H1 (cell line): ENCODE measurements around the gene EMC1. TPM values are rescaled to one million over a fixed set of nuclear protein-coding genes. Genes with fewer than 3 reads are reported as not detected.

Source experiments
- CTCF ChIA-PET: fragments of 300-600 bp; sonication (Branson Sonifier 250); formaldehyde crosslinking; loops from one replicate; lab custom pipeline; 2021; ENCODE audit not compliant: partially characterized antibody; lab: Charles Lee
- POLR2A ChIA-PET: fragments of 300-600 bp; sonication (Branson Sonifier 250); formaldehyde crosslinking; loops from one replicate; lab custom pipeline; 2021; ENCODE audit warnings: inconsistent platforms; ENCODE audit not compliant: partially characterized antibody; lab: Charles Lee
- DNase-seq, 2 experiments: peaks; one replicate each; pipeline versions ENCODE4 v3.0.0 to v3.0.0-alpha.2; 2010 to 2022; ENCODE audit warnings: low spot score in 2 of 2, low read depth in 1 of 2, mixed read lengths in 1 of 2
- FAIRE-seq: peaks from 2 replicates; lab custom pipeline; 2011; peaks lifted over from hg19 to GRCh38; lab: Jason Lieb, UNC
- H2AFZ ChIP-seq: 2 replicates; pipeline ENCODE4 v1.8.1; 2012; ENCODE audit warnings: low read length, inconsistent platforms
- H2AK5ac ChIP-seq: 2 replicates; pipeline ENCODE4 v1.6.1; 2013; ENCODE audit warnings: low read depth, low read length
- H2BK120ac ChIP-seq: replicated peaks from 2 replicates; pipeline ENCODE3; 2013; ENCODE audit warnings: low read depth, low read length, inconsistent platforms
- H2BK12ac ChIP-seq: 2 replicates; pipeline ENCODE4 v1.6.1; 2013; ENCODE audit warnings: low read depth, low read length
- H2BK15ac ChIP-seq: 2 replicates; pipeline ENCODE4 v1.6.1; 2013; ENCODE audit warnings: low read length
- H2BK20ac ChIP-seq: 2 replicates; pipeline ENCODE4 v1.6.1; 2013; ENCODE audit warnings: low read length
- H2BK5ac ChIP-seq: 2 replicates; pipeline ENCODE4 v1.6.1; 2013; ENCODE audit warnings: low read depth, low read length
- H3K14ac ChIP-seq: 2 replicates; pipeline ENCODE4 v1.6.1; 2013; ENCODE audit warnings: inconsistent platforms; ENCODE audit not compliant: insufficient read length
- H3K18ac ChIP-seq: 2 replicates; pipeline ENCODE4 v1.6.1; 2013; ENCODE audit warnings: low read length; ENCODE audit errors: extremely low read depth
- H3K23ac ChIP-seq: 2 replicates; pipeline ENCODE4 v1.6.1; 2013; ENCODE audit warnings: inconsistent platforms; ENCODE audit not compliant: insufficient read length
- H3K23me2 ChIP-seq: 2 replicates; pipeline ENCODE4 v1.6.1; 2013; ENCODE audit warnings: low read depth, low read length
- H3K27ac ChIP-seq: 2 replicates; pipeline ENCODE4 v1.6.1; 2011; ENCODE audit warnings: low read depth, low read length, inconsistent platforms
- H3K27me3 ChIP-seq, 4 experiments: replicated peaks in 1 of 4; 1 replicate in 1 of 4; 2 replicates in 3 of 4; pipeline versions ENCODE4 v1.6.1 to v1.8.1; 2011 to 2013; ENCODE audit warnings: low read length in 3 of 4, mild to moderate bottlenecking in 3 of 4, inconsistent platforms in 2 of 4, mixed read lengths in 2 of 4, moderate library complexity in 1 of 4; ENCODE audit not compliant: control insufficient read depth in 3 of 4, insufficient read depth in 3 of 4; ENCODE audit errors: extremely low read depth in 1 of 4
- H3K36me3 ChIP-seq, 4 experiments: 2 replicates each; pipeline versions ENCODE4 v1.6.1 to v1.8.1; 2011 to 2013; ENCODE audit warnings: mild to moderate bottlenecking in 4 of 4, low read length in 3 of 4, moderate library complexity in 2 of 4, control low read depth in 1 of 4, inconsistent platforms in 1 of 4; ENCODE audit not compliant: insufficient read depth in 4 of 4, control insufficient read depth in 2 of 4
- H3K4ac ChIP-seq: replicated peaks from 2 replicates; pipeline ENCODE3; 2013; ENCODE audit warnings: low read length, low read depth, mixed read lengths, inconsistent platforms; ENCODE audit not compliant: insufficient read length
- H3K4me1 ChIP-seq, 4 experiments: replicated peaks in 1 of 4; 1 replicate in 1 of 4; 2 replicates in 3 of 4; pipeline versions ENCODE4 v1.6.1 to v1.8.1; 2011 to 2013; ENCODE audit warnings: low read length in 3 of 4, inconsistent platforms in 2 of 4, mixed read lengths in 1 of 4; ENCODE audit not compliant: insufficient read depth in 4 of 4, control insufficient read depth in 3 of 4
- H3K4me2 ChIP-seq, 2 experiments: 2 replicates each; pipeline versions ENCODE4 v1.6.1 to v1.8.1; 2011 to 2013; ENCODE audit warnings: low read depth in 2 of 2, low read length in 2 of 2, control low read depth in 1 of 2, inconsistent platforms in 1 of 2, mild to moderate bottlenecking in 1 of 2; ENCODE audit not compliant: insufficient read depth in 1 of 2
- H3K4me3 ChIP-seq, 4 experiments: fragments of 200-600, 300-600 bp in 1 of 4; sonication (generic), shearing (Covaris generic), sonication (Bioruptor Twin) in 1 of 4; 2 replicates each; pipeline versions ENCODE4 v1.5.1 to v1.8.1; 2011 to 2016; ENCODE audit warnings: low read length in 4 of 4, low read depth in 3 of 4, control low read depth in 2 of 4, inconsistent platforms in 2 of 4, mild to moderate bottlenecking in 2 of 4, mixed read lengths in 1 of 4, moderate library complexity in 1 of 4; ENCODE audit not compliant: insufficient read depth in 2 of 4; ENCODE audit errors: extremely low read depth in 1 of 4
- H3K56ac ChIP-seq: replicated peaks from 2 replicates; pipeline ENCODE3; 2013; ENCODE audit warnings: low read depth, mild to moderate bottlenecking, mixed read lengths, low read length, inconsistent platforms; ENCODE audit not compliant: insufficient read length
- H3K79me1 ChIP-seq: 2 replicates; pipeline ENCODE4 v1.6.1; 2013; ENCODE audit warnings: low read depth, low read length, control low read depth
- H3K79me2 ChIP-seq, 2 experiments: 2 replicates each; pipeline versions ENCODE4 v1.6.1 to v1.8.1; 2012 to 2013; ENCODE audit warnings: low read length in 2 of 2, mild to moderate bottlenecking in 2 of 2, inconsistent platforms in 1 of 2; ENCODE audit not compliant: insufficient read depth in 2 of 2, control insufficient read depth in 1 of 2
- H3K9ac ChIP-seq, 4 experiments: replicated peaks in 1 of 4; 1 replicate in 1 of 4; 2 replicates in 3 of 4; pipeline versions ENCODE4 v1.6.1 to v1.8.1; 2011 to 2013; ENCODE audit warnings: low read depth in 3 of 4, low read length in 3 of 4, control low read depth in 2 of 4, mild to moderate bottlenecking in 2 of 4, moderate library complexity in 2 of 4, inconsistent platforms in 1 of 4; ENCODE audit errors: extremely low read depth in 1 of 4
- H3K9me3 ChIP-seq, 2 experiments: 2 replicates each; pipeline versions ENCODE4 v1.6.1 to v1.8.1; 2012 to 2013; ENCODE audit warnings: mild to moderate bottlenecking in 2 of 2, moderate library complexity in 2 of 2, control low read depth in 1 of 2, inconsistent platforms in 1 of 2, low read depth in 1 of 2, low read length in 1 of 2, mixed read lengths in 1 of 2; ENCODE audit not compliant: insufficient read depth in 2 of 2
- H4K20me1 ChIP-seq, 2 experiments: replicated peaks in 1 of 2; 2 replicates each; pipeline versions ENCODE3 to v1.8.1; 2011 to 2013; ENCODE audit warnings: inconsistent platforms in 2 of 2, low read length in 2 of 2, mild to moderate bottlenecking in 1 of 2; ENCODE audit not compliant: insufficient read depth in 2 of 2, control insufficient read depth in 1 of 2
- H4K5ac ChIP-seq: 2 replicates; pipeline ENCODE4 v1.6.1; 2013; ENCODE audit warnings: low read length, low read depth, mixed read lengths, inconsistent platforms; ENCODE audit not compliant: insufficient read length
- H4K8ac ChIP-seq: 2 replicates; pipeline ENCODE4 v1.8.0; 2013; ENCODE audit warnings: mild to moderate bottlenecking, moderate library complexity, low read length, inconsistent platforms; ENCODE audit not compliant: insufficient read depth; ENCODE audit errors: extremely low read depth
- H4K91ac ChIP-seq: replicated peaks from 2 replicates; pipeline ENCODE3; 2013; ENCODE audit warnings: low read length, mixed read lengths, inconsistent platforms; ENCODE audit not compliant: insufficient read length
- CREB1 ChIP-seq: IDR thresholded peaks from 2 replicates; pipeline ENCODE4 v1.6.1; 2012; ENCODE audit warnings: inconsistent platforms
- CTBP2 ChIP-seq: IDR thresholded peaks from 2 replicates; pipeline ENCODE4 v1.7.0; 2011; ENCODE audit warnings: borderline replicate concordance, mild to moderate bottlenecking, moderate library complexity, mixed read lengths, low read length; ENCODE audit not compliant: insufficient read depth, insufficient read length
- EP300 ChIP-seq, 2 experiments: IDR thresholded peaks; 1 replicate in 1 of 2; 2 replicates in 1 of 2; pipeline ENCODE4 v1.6.1; 2011 to 2012; ENCODE audit warnings: low read depth in 2 of 2, low read length in 2 of 2, mild to moderate bottlenecking in 2 of 2, borderline replicate concordance in 1 of 2, inconsistent platforms in 1 of 2, moderate library complexity in 1 of 2
- KDM1A ChIP-seq: fragments of 200-600, 300-600 bp; sonication (generic); IDR thresholded peaks from 2 replicates; pipeline ENCODE4 v1.7.1; 2016; ENCODE audit warnings: mild to moderate bottlenecking, low read length, borderline replicate concordance
- NRF1 ChIP-seq: IDR thresholded peaks from 2 replicates; pipeline ENCODE4 v1.6.1; 2011; ENCODE audit warnings: mild to moderate bottlenecking, low read depth, low read length, improper control_type of control experiment
- SAP30 ChIP-seq: fragments of 300-600 bp; sonication (generic); IDR thresholded peaks from 2 replicates; pipeline ENCODE4 v1.7.1; 2012; ENCODE audit warnings: low read length, moderate library complexity, mild to moderate bottlenecking, inconsistent platforms; ENCODE audit not compliant: insufficient read depth, insufficient replicate concordance
- WGBS, 2 experiments: shearing (Covaris generic) in 1 of 2; methylation state at CpG; one replicate each; pipeline versions ENCODE4 v1.1.6 to v1.1.7; 2013 to 2015; ENCODE audit warnings: low lambda C conversion rate in 2 of 2, mixed read lengths in 2 of 2, inconsistent platforms in 1 of 2, low coverage in 1 of 2, missing lambda C conversion rate in 1 of 2; ENCODE audit not compliant: insufficient replicate concordance in 2 of 2, insufficient coverage in 1 of 2, insufficient read length in 1 of 2; ENCODE audit errors: extremely low coverage in 1 of 2, missing lambda C conversion rate in 1 of 2; 5-methylcytosine and 5-hydroxymethylcytosine counted together
- polyA plus RNA-seq, 7 experiments: library from polyadenylated mRNA; depleted of rRNA in 3 of 7; stranded (reverse) in 5 of 7; unstranded in 2 of 7; fragments of >200 nt in 5 of 7; fragments of 200-250 nt in 2 of 7; gene quantifications; 1 replicate in 5 of 7; 2 replicates in 1 of 7; 4 replicates in 1 of 7; pipeline versions ENCODE4 v1.2.1 to v1.2.3, GENCODE V29; 2011 to 2013; ENCODE audit warnings: missing spikeins in 2 of 7, mixed read lengths in 2 of 7
- total RNA-seq: library from RNA; stranded (reverse); fragmentation: NEBNext Ultra II Directional; extraction: Animal tissue kit (Norgen Biotek cat#: 25700); gene quantifications from 2 replicates; pipeline ENCODE4 v1.2.1, GENCODE V29; 2021
- TF ChIP-seq, protein P1 (sequence below), 3 experiments: IDR thresholded peaks; 1 replicate in 2 of 3; 2 replicates in 1 of 3; pipeline versions ENCODE4 v1.5.1 to v1.6.1; 2011; ENCODE audit warnings: low read length in 3 of 3, mild to moderate bottlenecking in 3 of 3, inconsistent platforms in 2 of 3, low read depth in 1 of 3, moderate library complexity in 1 of 3; ENCODE audit not compliant: insufficient read depth in 1 of 3; ENCODE audit errors: control extremely low read depth in 1 of 3

Gene EMC1
- total and polyA plus RNA-seq, 2 of the 8 experiments (the other 6 are each of a cell fraction or from before 2014, with no cell fraction given) = 51.0 to 53.5 TPM

DNA sequence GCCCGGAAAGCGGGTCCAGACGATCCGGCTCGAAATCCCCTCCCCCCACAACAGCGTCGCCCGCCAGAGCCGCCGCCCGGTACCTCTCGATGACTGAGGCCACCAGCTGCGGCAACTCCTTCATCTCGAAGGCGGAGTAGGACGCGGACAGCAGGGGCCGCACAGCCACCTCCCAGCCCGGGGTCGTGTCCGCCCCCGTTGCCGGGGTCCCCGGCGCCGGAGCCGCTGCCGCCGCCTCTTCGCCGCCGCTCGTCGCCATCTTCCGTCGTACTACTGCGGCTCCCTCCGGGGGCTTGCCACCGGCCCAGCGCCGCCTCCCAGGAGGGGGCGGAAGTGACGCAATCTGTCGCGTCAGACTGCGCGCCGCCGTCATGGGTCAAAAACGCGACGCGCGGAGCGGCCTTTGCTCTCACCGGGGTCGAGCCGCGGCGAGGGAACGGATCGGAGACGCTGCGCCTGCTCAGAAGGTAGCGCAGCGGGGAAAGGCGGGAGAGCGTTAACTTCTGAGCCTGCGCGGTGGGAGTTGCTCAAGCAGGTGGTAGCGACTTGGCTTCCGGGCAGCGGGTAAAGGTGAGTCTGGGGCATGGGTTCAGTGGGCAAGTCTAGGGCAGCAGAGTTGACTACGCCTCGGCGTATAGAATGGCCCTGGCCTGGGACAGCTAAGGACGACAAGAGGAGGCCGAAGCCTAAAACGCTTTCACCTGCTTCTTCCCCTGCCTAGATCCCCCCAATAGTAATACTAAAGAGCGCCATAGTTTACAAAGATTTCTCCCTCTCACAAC lies 41.1 kb downstream of the EMC1 start, which contains the start of gene UBR4:
UBR4 (minus strand) TSS at position 277 of the 782 bp plus-strand sequence; CDS start at position 259, 18 bp downstream.
- CTCF ChIA-PET = interaction anchor here (0.8 to 2.7 kb wide), 2 partner anchors 10 to 444 kb away, joined by 3 to 8 read pairs; no protein-coding TSS in a partner anchor
- TF ChIP-seq NRF1 = peak; percentile 62
- no peak for TF ChIP-seq KDM1A
- TF ChIP-seq CTBP2 = no peak
- peak in 1 of 2 experiments; percentile 91; a peak in 1 of 3 replicates for TF ChIP-seq EP300 (IDR thresholded peaks at IDR 0.05; ENCODE audit: borderline replicate concordance in 1 of 2, low read depth in 2 of 2, low read length in 2 of 2)
- no peak for TF ChIP-seq SAP30
- TF ChIP-seq, protein P1, sequence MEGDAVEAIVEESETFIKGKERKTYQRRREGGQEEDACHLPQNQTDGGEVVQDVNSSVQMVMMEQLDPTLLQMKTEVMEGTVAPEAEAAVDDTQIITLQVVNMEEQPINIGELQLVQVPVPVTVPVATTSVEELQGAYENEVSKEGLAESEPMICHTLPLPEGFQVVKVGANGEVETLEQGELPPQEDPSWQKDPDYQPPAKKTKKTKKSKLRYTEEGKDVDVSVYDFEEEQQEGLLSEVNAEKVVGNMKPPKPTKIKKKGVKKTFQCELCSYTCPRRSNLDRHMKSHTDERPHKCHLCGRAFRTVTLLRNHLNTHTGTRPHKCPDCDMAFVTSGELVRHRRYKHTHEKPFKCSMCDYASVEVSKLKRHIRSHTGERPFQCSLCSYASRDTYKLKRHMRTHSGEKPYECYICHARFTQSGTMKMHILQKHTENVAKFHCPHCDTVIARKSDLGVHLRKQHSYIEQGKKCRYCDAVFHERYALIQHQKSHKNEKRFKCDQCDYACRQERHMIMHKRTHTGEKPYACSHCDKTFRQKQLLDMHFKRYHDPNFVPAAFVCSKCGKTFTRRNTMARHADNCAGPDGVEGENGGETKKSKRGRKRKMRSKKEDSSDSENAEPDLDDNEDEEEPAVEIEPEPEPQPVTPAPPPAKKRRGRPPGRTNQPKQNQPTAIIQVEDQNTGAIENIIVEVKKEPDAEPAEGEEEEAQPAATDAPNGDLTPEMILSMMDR (IDR thresholded peaks at IDR 0.05; ENCODE audit: control extremely low read depth in 1 of 3, insufficient read depth in 1 of 3, low read depth in 1 of 3, low read length in 3 of 3) = no peak
- peak; percentile 100 for TF ChIP-seq CREB1

More for the DNA sequence above, 41.1 kb downstream of the EMC1 start, which contains the start of gene UBR4:
- Histone ChIP-seq H3K56ac (peak within 1 kb of the TSS; percentile 78), H4K20me1 (peaks cover 13 to 19% of the 10 kb centered on the region in 2 experiments), H3K79me2 (peaks cover 39 to 82% of the 10 kb centered on the region in 2 experiments), H2AK5ac (no peak within 1 kb of the TSS), H3K27me3 (no peaks in the 10 kb centered on the region), H4K8ac (peak within 1 kb of the TSS; percentile 99), H2BK12ac (no peak within 1 kb of the TSS), H3K4me2 (peak within 1 kb of the TSS; percentile 79 to 96), H2AFZ (peak within 1 kb of the TSS; percentile 66), H3K9ac (peak within 1 kb of the TSS; percentile 75 to 93 (median 88)), H3K9me3 (no peaks in the 10 kb centered on the region), H2BK15ac (no peak within 1 kb of the TSS), H2BK120ac (no peak within 1 kb of the TSS), H3K79me1 (peaks cover 5% of the 10 kb centered on the region; the same call in 1 of the 2 replicates), H3K4me1 (peaks cover 0 to 8% (median 0%) of the 10 kb centered on the region in 4 experiments; a peak in 3 of 7 replicates), H3K27ac (peak within 1 kb of the TSS; percentile 94), H2BK20ac (no peak within 1 kb of the TSS), H3K23ac (no peak within 1 kb of the TSS), H4K5ac (peak within 1 kb of the TSS; percentile 95), H3K18ac (peak within 1 kb of the TSS; percentile 55), H4K91ac (peak within 1 kb of the TSS; percentile 48), H2BK5ac (peak within 1 kb of the TSS; percentile 84), H3K36me3 (peaks cover 0 to 5% (median 2%) of the 10 kb centered on the region in 4 experiments; a peak in 3 of 8 replicates), H3K14ac (peak within 1 kb of the TSS; percentile 35), H3K4me3 (peak within 1 kb of the TSS; percentile 76 to 95 (median 91)), H3K23me2 (peaks cover 9% of the 10 kb centered on the region), H3K4ac (peak within 1 kb of the TSS; percentile 33)
- FAIRE-seq (peak; percentile 24), DNase-seq (peak; percentile 83 to 99)
- 2% methylated on average over 53 of the region's 80 CpGs; no CpG with 5 or more reads in 1 of the 2 experiments for WGBS, 2 experiments
- POLR2A ChIA-PET = interaction anchor here (0.6 to 6.4 kb wide), 15 partner anchors 8 to 305 kb away, joined by 3 to 42 read pairs (median 3); partner anchors contain the start of genes EMC1 and MRTO4
